B cell (primary cell): ENCODE measurements around the gene STIM1.

Source experiments
- CTCF ChIP-seq: fragments of 200-600 bp; IDR thresholded peaks from one replicate; pipeline ENCODE4 v1.8.0; 2022; ENCODE audit warnings: antibody characterized with exemption, mild to moderate bottlenecking
- EZH2 ChIP-seq: IDR thresholded peaks from 2 replicates; pipeline ENCODE4 v1.6.1; 2012; ENCODE audit warnings: borderline replicate concordance, low read depth, mild to moderate bottlenecking, moderate library complexity, low read length; ENCODE audit not compliant: insufficient read depth, poor library complexity, severe bottlenecking

GRCh38 chr11:3964056-3964455 is 108.6 kb downstream of the STIM1 start:
- no peak for TF ChIP-seq CTCF
- TF ChIP-seq EZH2, result no peak
